Hepatocyte (in vitro differentiated cells): ENCODE data around the gene SAMD13.

Experiments
- EZH2 ChIP-seq: fragments of 200-600 bp; sonication (generic); IDR thresholded peaks from 2 replicates; pipeline ENCODE4 v1.6.1; 2016; ENCODE audit warnings: antibody characterized with exemption, mild to moderate bottlenecking, borderline replicate concordance
- TF ChIP-seq, protein P1 (sequence below): fragments of 200-600 bp; sonication (generic); IDR thresholded peaks from 2 replicates; pipeline ENCODE4 v1.5.1; 2016; ENCODE audit warnings: antibody characterized with exemption, mild to moderate bottlenecking; ENCODE audit not compliant: poor library complexity

GRCh38 chr1:84282780-84283333, 18.7 kb upstream of the SAMD13 start:
- TF ChIP-seq, protein P1, sequence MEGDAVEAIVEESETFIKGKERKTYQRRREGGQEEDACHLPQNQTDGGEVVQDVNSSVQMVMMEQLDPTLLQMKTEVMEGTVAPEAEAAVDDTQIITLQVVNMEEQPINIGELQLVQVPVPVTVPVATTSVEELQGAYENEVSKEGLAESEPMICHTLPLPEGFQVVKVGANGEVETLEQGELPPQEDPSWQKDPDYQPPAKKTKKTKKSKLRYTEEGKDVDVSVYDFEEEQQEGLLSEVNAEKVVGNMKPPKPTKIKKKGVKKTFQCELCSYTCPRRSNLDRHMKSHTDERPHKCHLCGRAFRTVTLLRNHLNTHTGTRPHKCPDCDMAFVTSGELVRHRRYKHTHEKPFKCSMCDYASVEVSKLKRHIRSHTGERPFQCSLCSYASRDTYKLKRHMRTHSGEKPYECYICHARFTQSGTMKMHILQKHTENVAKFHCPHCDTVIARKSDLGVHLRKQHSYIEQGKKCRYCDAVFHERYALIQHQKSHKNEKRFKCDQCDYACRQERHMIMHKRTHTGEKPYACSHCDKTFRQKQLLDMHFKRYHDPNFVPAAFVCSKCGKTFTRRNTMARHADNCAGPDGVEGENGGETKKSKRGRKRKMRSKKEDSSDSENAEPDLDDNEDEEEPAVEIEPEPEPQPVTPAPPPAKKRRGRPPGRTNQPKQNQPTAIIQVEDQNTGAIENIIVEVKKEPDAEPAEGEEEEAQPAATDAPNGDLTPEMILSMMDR = no peak
- no peak for TF ChIP-seq EZH2
